GM21723 (cell line): ENCODE data around the gene ITPRID1.
"Not testable (repeated sequence)": the region's sequence is repeated elsewhere in the genome, so short reads cannot be mapped to it uniquely, and the experiment has no call there.

Source experiments
- ATAC-seq: cut with Tn5 transposase; IDR thresholded peaks from one replicate; pipeline ENCODE4 v1.9.1; 2021; ENCODE audit warnings: mild to moderate bottlenecking, moderate library complexity; ENCODE audit not compliant: unreplicated experiment

The ITPRID1 gene

DNA sequence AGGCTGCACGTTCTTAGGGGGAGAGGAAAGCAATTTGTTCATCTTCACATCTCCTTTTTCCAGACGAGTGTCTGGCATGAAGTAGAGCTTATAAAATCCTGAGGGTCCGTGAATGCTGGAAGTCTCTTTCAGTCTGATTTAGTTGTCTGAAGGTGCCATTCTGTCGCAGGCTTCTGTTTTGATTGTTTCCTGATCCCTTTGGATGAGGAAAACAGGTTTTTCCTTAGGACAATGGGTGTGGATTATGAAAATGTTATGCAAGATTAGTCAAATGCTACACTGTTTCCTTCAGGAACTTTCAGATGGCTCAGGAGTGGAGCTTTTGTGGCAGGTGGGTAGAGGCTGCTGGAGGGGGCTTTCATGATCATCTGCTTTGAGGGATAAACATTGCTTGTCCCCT is at the start of gene ITPRID1:
ITPRID1 (plus strand) TSS at position 301 of the 400 bp plus-strand sequence. CDS start 38,935 bp downstream, outside the sequence.
- ATAC-seq: no peak

DNA sequence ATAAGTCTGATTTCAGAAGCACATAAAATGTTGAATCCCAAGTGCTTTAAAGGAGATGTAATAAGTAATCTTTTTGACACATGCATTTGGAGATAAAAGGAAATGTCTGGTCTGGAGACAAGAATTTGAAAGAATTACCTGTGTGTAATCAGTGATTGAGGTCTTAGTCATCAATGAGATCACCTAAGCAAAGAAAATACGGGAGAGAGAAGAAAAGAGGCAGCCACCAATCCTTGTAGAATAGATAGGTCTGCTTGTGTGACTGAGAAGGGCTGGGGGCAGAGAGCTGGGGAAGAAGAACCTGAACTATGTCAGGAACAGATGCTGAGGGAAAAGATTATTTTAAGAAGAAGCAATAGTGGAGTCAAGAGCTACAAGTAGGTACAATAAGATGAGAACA is 49.3 kb upstream of the ITPRID1 start:
- no peak for ATAC-seq

- ATAC-seq: no peak
Observed at GRCh38 chr7:31465285-31465684, 48.6 kb upstream of the ITPRID1 start.

GRCh38 chr7:31466036-31466435 is 47.9 kb upstream of the ITPRID1 start:
- peak; percentile 72 for ATAC-seq

GRCh38 chr7:31470883-31471282 is 43.0 kb upstream of the ITPRID1 start:
- not testable (repeated sequence) for ATAC-seq

GRCh38 chr7:31475368-31475767 is 38.5 kb upstream of the ITPRID1 start:
- no peak for ATAC-seq

DNA sequence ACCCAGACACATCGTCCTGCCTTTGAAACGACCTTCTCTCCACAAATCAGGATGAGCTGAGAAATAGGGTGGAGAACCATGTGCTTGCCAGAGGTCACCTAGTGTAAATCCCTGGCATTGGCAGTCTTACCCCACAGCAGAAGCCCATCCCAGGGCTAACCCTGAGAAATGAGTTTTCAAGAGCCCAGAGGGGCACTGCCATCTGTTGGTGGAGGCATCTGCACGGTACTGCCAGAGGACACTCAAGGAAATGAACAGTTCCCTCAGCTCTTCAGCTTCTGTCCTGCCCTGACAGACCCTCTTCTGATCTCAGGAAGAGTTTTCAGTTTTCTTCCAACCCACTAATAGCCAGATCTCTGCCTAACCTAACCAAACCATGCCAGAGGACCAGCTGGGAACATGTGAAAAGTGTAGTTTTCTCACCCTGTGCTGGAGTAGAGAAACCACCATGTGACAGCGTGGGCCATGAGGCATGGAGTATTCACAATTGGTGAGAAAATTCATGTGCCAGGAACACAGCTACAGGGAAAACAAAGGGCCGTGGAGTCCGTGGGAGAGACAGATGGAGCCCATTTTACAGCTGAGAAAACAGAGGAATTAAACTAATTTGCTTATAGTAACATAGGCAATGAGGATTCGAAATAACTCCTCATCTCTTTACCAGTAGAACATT is 37.7 kb upstream of the ITPRID1 start:
- ATAC-seq: no peak

GRCh38 chr7:31476941-31477677 is 36.8 kb upstream of the ITPRID1 start:
- ATAC-seq: no peak

DNA sequence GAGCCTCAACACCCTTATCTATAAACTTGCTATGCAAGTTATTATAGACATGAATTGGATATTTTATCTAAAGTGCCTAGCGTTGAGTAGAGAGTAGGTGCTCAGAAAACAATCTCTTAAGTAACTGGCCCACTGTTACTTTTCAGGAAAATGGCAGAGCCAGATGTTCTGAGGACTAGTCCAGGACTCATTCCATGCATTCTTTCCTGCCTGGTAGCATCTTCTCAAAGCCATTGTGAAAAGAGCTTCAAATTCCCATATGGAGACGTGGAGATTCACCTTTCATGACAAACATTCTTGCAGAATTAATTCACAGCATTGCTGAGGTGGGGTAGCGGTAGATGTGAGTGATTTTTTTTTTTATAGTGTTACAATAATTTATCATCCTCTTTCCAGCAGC is 35.9 kb upstream of the ITPRID1 start:
- ATAC-seq: no peak

DNA sequence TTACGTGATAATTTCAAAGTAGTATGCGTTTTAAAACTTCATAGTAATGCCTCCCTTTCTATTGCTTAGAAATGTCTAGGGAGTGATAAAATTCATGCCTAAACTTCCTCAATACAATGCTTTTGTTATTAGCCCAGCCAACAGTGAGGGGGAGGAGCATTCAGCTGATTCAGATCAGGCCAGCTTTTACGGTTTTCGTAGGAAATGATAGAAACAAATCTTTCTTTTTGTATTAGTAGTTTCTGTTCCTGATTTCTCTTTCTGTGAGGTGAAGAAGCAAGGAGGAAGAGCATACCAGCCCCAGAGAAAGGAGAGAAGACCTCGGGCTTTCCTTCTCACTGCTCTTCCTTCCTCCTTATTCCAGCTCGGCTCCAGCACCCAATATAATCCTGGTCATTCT is 35.2 kb upstream of the ITPRID1 start:
- ATAC-seq: peak; percentile 97

DNA sequence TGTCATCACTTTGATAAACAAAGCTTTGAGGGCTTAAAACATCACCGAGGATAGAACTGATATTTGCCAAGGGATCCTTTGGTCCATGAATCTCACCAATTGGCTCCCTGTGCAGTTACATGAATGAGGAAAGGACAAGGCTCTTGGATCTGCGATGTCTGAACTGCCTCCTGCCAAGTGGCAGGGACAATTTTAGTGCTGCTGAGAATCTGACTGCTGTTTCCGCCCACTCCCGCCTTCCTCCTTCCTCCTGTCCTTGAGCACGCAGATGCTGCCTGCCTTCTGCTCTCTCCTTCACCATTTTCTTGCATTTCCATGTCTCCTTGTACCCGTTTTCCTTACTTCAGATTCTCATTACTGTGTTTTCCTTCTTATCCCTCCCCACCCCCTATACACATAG is 26.8 kb upstream of the ITPRID1 start:
- no peak for ATAC-seq

GRCh38 chr7:31487476-31487875 is 26.4 kb upstream of the ITPRID1 start:
- ATAC-seq: no peak

- peak; percentile 99 for ATAC-seq
Observed at GRCh38 chr7:31488562-31489203, 25.2 kb upstream of the ITPRID1 start.

- no peak for ATAC-seq
Observed at GRCh38 chr7:31490796-31491314, 23.0 kb upstream of the ITPRID1 start.

DNA sequence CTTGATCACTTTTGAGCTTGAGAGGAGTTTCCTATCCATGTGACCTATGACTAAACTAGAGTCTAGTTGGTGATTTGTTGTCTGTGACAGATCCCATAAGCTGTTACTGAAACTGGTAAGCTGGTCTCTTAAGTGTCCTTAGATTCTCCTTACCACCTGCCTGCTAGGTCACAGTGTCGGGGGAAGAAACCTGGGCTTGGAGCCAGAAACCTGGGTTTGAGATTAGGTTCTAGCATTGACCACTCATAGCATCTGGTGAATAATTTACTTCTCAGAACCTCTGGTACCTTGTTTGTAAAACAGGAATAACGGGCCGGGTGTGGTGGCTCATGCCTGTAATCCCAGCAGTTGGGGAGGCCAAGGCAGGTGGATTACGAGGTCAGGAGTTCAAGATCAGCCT is 21.8 kb upstream of the ITPRID1 start:
- no peak for ATAC-seq

DNA sequence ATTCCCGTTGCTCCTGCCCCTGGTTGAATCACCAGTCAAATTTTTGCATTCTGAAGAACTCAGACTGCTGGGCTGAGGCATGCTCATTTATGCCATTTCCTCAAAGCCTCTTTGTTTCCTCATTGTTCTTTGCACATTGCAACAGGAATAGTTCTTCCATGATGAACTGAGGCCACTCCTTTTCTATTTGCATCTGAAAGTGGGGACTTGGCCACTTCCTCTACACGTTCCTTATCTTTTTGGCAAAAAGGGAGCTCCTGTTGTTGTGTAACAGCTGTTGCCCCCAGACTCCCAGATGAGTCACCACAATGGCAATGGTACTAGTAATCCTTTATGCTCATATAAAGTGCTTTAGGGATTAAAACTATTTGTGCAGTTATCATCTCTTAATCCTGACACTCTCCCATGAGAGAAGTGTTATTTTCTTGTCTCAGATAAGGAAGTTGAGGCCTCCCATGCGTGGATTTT is 20.1 kb upstream of the ITPRID1 start:
- ATAC-seq: no peak

- no peak for ATAC-seq
Observed at GRCh38 chr7:31494421-31494820, 19.5 kb upstream of the ITPRID1 start.

GRCh38 chr7:31495653-31496052 is 18.2 kb upstream of the ITPRID1 start:
- ATAC-seq: no peak

DNA sequence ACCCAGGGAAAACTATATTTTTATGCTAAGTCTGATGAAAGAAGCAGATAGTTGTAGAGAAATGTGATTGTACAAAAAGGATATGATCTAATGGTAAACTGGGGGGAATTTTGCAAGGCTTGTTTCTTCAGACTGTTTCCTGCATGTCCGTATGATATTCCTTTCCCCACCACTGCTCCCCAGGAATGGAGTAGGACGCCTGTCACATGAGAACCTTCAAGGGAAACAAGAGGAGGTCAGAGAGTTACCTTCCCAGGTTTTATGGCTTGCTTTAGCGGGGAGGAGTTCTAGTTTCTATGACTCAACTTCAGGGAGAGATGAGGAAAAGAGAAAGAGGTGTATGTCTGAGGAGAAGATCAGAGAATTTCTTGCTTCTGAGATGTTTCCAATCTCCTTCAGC is 16.4 kb upstream of the ITPRID1 start:
- no peak for ATAC-seq

- no peak for ATAC-seq
Observed at GRCh38 chr7:31500656-31501055, 13.2 kb upstream of the ITPRID1 start.

DNA sequence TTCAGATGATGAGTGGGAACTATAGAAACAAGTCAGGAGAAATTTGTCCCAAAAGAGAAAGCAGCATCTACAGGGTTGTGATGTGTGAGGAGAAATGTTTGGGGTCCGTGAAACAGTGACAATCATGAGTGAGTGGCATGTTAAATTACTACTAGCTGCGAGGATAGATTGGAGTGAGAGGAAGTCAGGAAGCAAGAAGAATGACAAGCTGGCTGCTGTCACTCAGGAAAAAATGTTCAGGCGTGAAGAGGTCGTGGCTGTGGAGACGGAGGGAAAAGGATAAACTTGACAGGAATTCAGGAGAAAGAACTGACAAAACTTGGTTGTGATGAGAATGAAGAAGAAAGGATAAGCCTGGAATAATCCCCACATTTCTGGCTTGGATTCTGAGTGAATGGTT is 5.1 kb upstream of the ITPRID1 start:
- no peak for ATAC-seq

DNA sequence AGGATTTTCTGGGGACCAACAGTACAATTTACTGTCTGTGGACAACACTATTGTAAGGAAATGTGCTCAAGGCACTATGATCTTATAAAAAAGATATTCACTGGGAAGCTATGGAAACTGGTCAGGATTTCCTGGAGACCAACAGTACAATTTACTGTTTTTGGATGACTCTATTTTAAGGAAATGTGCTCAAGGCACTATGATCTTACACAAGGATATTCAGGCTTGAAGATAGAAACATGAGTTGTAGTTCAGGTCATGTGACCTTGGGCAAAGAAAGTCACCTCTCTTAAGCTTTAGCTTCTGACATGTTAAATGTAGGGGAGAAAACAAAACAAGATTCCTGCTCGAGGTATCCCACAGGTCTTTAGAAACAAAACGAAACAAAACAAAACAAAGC is 1.7 kb upstream of the ITPRID1 start:
- ATAC-seq: no peak
